Heart right ventricle (tissue), 16 donors: ENCODE measurements around the gene MORF4L1. TPM values are rescaled to one million over a fixed set of nuclear protein-coding genes. Genes with fewer than 3 reads are reported as not detected.
"Not testable (repeated sequence)": the region's sequence is repeated elsewhere in the genome, so short reads cannot be mapped to it uniquely, and the experiment has no call there.

Experiments
- ATAC-seq, 8 donors: fragments of 200-7000 bp; cut with Tn5 transposase; one replicate each; pipeline ENCODE4 v1.9.1; 2020; ENCODE audit warnings: mild to moderate bottlenecking in 8 of 8, moderate library complexity in 8 of 8, moderate number of reproducible peaks in 1 of 8
- DNase-seq, 2 donors: peaks; one replicate each; pipeline ENCODE4 v3.0.0-alpha.2; 2020
- H3K27ac ChIP-seq, 10 donors: fragments of 200-600 bp; sonication (generic) in 2 of 10; one replicate each; pipeline versions ENCODE4 v1.5.0 to v1.8.0; 2020 to 2022; ENCODE audit warnings: mild to moderate bottlenecking in 3 of 10
- H3K27me3 ChIP-seq, 7 donors: fragments of 200-600 bp; one replicate each; pipeline ENCODE4 v1.8.0; 2021 to 2022; ENCODE audit warnings: mild to moderate bottlenecking in 2 of 7
- H3K36me3 ChIP-seq, 9 donors: fragments of 200-600 bp; sonication (generic) in 1 of 9; one replicate each; pipeline versions ENCODE4 v1.5.0 to v1.8.0; 2020 to 2022; ENCODE audit warnings: mild to moderate bottlenecking in 2 of 9
- H3K4me1 ChIP-seq, 9 donors: fragments of 200-600 bp; sonication (generic) in 1 of 9; one replicate each; pipeline versions ENCODE4 v1.5.0 to v1.8.0; 2020 to 2022; ENCODE audit warnings: mild to moderate bottlenecking in 4 of 9
- H3K4me3 ChIP-seq, 10 donors: fragments of 200-600 bp; sonication (generic) in 2 of 10; one replicate each; pipeline versions ENCODE4 v1.5.0 to v1.8.0; 2020 to 2022; ENCODE audit warnings: mild to moderate bottlenecking in 7 of 10, moderate library complexity in 2 of 10
- H3K9me3 ChIP-seq, 11 donors: fragments of 200-600 bp in 10 of 11; sonication (generic) in 2 of 11; one replicate each; pipeline versions ENCODE4 v1.5.0 to v1.8.0; 2013 to 2022; ENCODE audit warnings: mild to moderate bottlenecking in 2 of 11, control low read depth in 1 of 11, moderate library complexity in 1 of 11
- WGBS, 2 donors: extraction: QIAGEN DNeasy Blood & Tissue Kit; methylation state at CpG; one replicate each; pipeline ENCODE4 v1.1.7; 2013; ENCODE audit warnings: inconsistent platforms in 1 of 2; 5-methylcytosine and 5-hydroxymethylcytosine counted together
- intact Hi-C, 10 donors: fragments of 100-400 bp; cut with DNase I; formaldehyde crosslinking; loops; one replicate each; pipeline versions ENCODE4 v1.11.1 to v1.14.2; 2022
- polyA plus RNA-seq, 2 donors: library from polyadenylated mRNA; stranded (reverse); fragments of 200-250 nt; gene quantifications; one replicate each; pipeline ENCODE4 v1.2.3, GENCODE V29; 2013
- total RNA-seq, 10 donors: library from RNA; stranded (reverse); fragmentation: NEBNext Ultra II Directional in 3 of 10; extraction: Animal tissue kit (Norgen Biotek cat#: 25700) in 3 of 10; gene quantifications; one replicate each; pipeline versions ENCODE4 v1.2.1 to v1.2.4, GENCODE V29; 2021 to 2023
- TF ChIP-seq, protein P1 (sequence below), 9 donors: fragments of 200-600 bp; sonication (generic) in 2 of 9; IDR thresholded peaks; one replicate each; pipeline versions ENCODE4 v1.5.0 to v1.8.0; 2021 to 2022; ENCODE audit warnings: antibody characterized with exemption in 9 of 9, mild to moderate bottlenecking in 5 of 9, moderate library complexity in 1 of 9
- donor health status: Arrhythmogenic right ventricular cardiomyopathy.
- donor health status: ischemic (EF 13 %, LVEDD 7.1; RV severe dilation, severe dysfunction).
- donor health status: healthy with polysubstance abuse.
- donor health status: DM: no; HTN: yes; CAD: no.
- donor health status: DM: no; HTN: no; CAD: no.
- donor health status: ischemic (EF 25% LVEDD 6.9; RV normal size, moderate dysfunction).
- donor health status: ischemic (EF 25% LVEDD 5.7; RV mildly dilated, moderate dysfunction).
- donor health status: healthy.
- donor health status: DM: yes; HTN: yes; CAD: no.
- donor health status: Ischemic cardiomyopathy.
- donor health status: ischemic (EF 35%, LVEDD 5.7; RV mildly dilated, moderate dysfunction).
- donor health status: nonischemic (EF 11% LVEDD 7.7; RV severe dilation, severe dysfunction).
- donor health status: DM: yes; HTN: yes; CAD: no.
- donor health status: PGD.
- donor health status: ischemic (EF 29% LVEDD 5.4; RV normal size, mild dysfunction).
- donor health status: nonischemic (EF 23%, LVEDD 6.1; RV moderate dilation, normal function).

MORF4L1 gene
- total and polyA plus RNA-seq, 12 donors = 119 to 399 (median 361) TPM

DNA sequence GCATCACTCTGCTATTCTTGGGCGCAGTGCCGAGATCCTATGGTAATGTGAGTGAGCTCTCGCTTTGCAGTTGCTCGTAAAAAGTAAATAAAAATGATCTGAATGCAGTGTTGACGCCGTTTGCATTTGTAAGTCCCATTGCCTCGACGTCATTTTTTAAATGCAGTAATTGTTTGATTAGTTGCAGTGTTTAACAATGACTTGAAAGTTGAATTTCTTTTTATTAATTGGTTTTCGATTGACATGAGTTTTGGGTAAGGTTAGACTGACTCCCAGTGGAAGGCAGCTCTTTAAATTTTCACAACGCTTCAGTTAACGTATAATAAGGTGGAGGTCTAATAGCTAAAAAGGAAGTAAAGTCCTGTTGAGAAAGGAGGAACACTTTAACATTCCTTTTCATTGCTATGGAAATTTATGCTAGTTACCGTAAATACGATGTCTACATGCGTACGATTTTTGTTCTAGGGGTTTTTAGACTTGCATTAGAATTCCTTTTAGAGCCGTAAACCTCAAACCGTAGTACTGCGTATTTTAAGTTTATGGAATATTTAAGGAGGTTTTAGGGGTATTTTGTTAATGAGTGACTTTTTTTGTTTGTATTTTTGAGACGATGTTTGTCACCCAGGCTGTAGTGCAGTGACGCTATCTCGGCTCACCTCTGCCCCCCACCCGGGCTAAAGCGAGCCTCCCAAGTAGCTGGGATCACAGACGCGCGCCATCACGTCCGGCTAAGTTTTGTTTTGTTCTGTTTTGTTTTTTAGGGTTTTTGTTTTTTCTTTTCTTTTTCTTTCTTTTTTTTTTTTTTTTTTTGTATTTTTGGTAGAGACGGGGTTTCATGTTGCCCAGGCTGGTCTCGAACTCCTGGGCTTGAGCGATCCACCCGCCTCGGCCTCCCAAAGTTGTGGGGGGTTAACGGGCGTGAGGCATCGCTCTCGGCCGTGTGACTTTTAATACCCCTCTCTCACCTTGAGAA lies 1.4 kb downstream of the MORF4L1 start:
- peaks cover 0 to 4% (median 0%) of the 10 kb centered on the region in 9 donors for H3K36me3 ChIP-seq
- 2% methylated on average over 38 of the region's 38 CpGs for WGBS, 2 donors
- TF ChIP-seq, protein P1, sequence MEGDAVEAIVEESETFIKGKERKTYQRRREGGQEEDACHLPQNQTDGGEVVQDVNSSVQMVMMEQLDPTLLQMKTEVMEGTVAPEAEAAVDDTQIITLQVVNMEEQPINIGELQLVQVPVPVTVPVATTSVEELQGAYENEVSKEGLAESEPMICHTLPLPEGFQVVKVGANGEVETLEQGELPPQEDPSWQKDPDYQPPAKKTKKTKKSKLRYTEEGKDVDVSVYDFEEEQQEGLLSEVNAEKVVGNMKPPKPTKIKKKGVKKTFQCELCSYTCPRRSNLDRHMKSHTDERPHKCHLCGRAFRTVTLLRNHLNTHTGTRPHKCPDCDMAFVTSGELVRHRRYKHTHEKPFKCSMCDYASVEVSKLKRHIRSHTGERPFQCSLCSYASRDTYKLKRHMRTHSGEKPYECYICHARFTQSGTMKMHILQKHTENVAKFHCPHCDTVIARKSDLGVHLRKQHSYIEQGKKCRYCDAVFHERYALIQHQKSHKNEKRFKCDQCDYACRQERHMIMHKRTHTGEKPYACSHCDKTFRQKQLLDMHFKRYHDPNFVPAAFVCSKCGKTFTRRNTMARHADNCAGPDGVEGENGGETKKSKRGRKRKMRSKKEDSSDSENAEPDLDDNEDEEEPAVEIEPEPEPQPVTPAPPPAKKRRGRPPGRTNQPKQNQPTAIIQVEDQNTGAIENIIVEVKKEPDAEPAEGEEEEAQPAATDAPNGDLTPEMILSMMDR (IDR thresholded peaks at IDR 0.05) = peak in 1 of 9 donors; percentile 31
- H3K27ac ChIP-seq = peak overlapping the region; percentile 92 to 100 (median 100)
- DNase-seq (peak; percentile 13 to 27), ATAC-seq (no peak)
- no peaks in the 10 kb centered on the region for H3K27me3 ChIP-seq
- H3K4me1 ChIP-seq = peaks cover 8 to 57% (median 50%) of the 10 kb centered on the region in 9 donors
- no peaks in the 10 kb centered on the region for H3K9me3 ChIP-seq
- H3K4me3 ChIP-seq = peak overlapping the region; percentile 57 to 100 (median 93)
- intact Hi-C loops = loop anchor here in 3 of 10 donors (2.0 to 10.0 kb wide), 4 partner anchors 62 to 119 kb away; partner anchors contain the start of gene ADAMTS7 (in 3 of the 3)

DNA sequence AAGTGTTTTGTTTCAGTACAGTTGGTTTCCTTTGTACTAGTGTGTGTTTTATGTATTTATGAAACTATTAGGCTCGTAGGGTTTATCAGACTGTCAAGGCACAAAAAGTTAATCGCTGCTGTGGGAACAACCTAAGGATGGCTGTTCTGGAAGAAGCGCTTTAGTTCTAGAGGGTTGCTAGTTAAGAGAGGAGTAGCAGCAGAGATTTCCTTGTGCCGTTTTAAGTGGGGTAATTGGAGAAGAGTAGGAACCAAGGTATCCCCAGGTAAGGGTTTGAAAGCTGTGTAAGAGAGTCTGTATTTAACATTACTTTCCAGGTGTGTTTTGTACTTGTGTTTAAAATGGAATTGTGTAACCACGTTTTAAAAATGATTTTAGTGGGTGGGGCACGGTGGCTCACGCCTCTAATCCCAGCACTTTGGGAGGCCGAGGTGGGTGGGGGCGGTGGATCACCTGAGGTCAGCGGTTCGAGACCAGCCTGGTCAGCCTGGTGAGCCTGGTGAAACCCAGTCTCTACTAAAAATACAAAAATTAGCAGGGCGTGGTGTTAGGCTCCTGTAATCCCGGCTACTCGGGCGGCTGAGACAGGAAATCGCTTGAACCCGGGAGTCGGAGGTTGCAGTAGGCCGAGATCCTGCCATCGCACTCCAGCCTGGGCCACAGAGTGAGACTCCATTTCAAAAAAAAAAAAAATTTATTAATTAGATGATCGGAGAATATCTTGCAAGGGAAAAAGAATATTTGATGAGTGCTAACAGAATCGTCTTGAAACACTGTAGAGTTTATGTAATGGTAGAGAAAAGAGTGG lies 2.6 kb downstream of the MORF4L1 start:
- intact Hi-C loops = loop anchor here in 2 of 10 donors (10.0 kb wide), 2 partner anchors 101 to 121 kb away; no protein-coding TSS in a partner anchor
- DNase-seq (no peak), ATAC-seq (no peak)
- peaks cover 11 to 69% (median 62%) of the 10 kb centered on the region in 9 donors for H3K4me1 ChIP-seq
- peak overlapping the region in 8 of 10 donors; percentile 57 to 99 (median 88) for H3K4me3 ChIP-seq
- H3K36me3 ChIP-seq = peaks cover 0 to 17% (median under 1%) of the 10 kb centered on the region in 9 donors
- WGBS, 2 donors = 44 to 52% methylated on average over 22 of the region's 22 CpGs
- H3K9me3 ChIP-seq = no peaks in the 10 kb centered on the region
- no peaks in the 10 kb centered on the region for H3K27me3 ChIP-seq
- TF ChIP-seq, protein P1 (IDR thresholded peaks at IDR 0.05) = no peak
- H3K27ac ChIP-seq = peak overlapping the region in 5 of 10 donors; percentile 94 to 100 (median 100)

DNA sequence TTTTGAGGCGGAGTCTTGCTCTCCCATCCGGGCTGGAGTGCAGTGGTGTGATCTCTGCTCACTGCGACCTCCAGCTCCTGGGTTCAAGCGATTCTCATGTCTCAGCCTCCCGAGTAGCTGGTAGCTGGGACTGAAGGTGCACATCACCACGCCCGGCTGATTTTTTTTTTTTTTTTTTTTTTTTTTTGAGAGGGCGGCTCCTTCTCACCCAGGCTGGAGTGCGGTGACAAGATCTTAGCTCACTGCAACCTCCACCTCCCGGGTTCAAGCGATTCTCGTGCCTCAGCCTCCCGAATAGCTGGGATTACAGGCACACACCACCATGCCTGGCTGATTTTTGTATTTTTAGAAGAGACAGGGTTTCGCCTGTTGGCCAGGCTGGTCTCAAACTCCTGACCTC lies 4.3 kb downstream of the MORF4L1 start:
- H3K27me3 ChIP-seq, H3K9me3 ChIP-seq, ATAC-seq, H3K27ac ChIP-seq, DNase-seq: not testable (repeated sequence)
- H3K4me1 ChIP-seq = peaks cover 14 to 85% (median 76%) of the 10 kb centered on the region in 9 donors
- 78 to 82% methylated on average over 14 of the region's 14 CpGs for WGBS, 2 donors
- H3K36me3 ChIP-seq = peaks cover 0 to 33% (median 14%) of the 10 kb centered on the region in 9 donors
- intact Hi-C loops = loop anchor here in 2 of 10 donors (10.0 kb wide), 2 partner anchors 102 to 122 kb away; no protein-coding TSS in a partner anchor
- H3K4me3 ChIP-seq = peak overlapping the region in 1 of 10 donors; percentile 20

DNA sequence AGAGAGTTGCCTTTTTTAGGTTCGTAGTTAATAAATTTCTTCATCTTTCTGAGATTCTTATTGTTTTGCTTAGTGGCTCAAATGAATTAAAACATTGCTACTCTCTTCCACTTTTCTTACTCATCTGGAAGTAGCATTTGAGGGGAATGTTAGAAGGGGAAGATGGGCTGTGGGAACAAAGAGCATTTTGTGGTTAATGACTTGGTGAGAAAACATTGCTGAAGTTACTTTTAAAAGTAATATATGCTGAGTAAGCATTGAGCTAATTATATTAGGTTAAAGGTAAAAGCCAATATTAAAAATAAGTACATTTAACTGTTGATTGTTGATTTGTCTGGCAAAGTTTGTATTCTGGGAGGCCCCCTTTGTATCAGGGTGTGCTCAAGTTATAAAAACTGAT lies 5.7 kb downstream of the MORF4L1 start:
- DNase-seq = no peak
- peak overlapping the region in 1 of 10 donors; percentile 13 for H3K27ac ChIP-seq
- peaks cover 0 to 47% (median 18%) of the 10 kb centered on the region in 9 donors for H3K36me3 ChIP-seq
- TF ChIP-seq, protein P1 (IDR thresholded peaks at IDR 0.05) = no peak
- no peak for ATAC-seq
- H3K9me3 ChIP-seq = no peaks in the 10 kb centered on the region
- intact Hi-C loops = loop anchor here in 2 of 10 donors (10.0 kb wide), 2 partner anchors 104 to 124 kb away; no protein-coding TSS in a partner anchor
- peaks cover 14 to 93% (median 78%) of the 10 kb centered on the region in 9 donors for H3K4me1 ChIP-seq
- WGBS, 2 donors = 43 to 50% methylated on average over 1 of the region's 1 CpG
- no peak overlapping the region for H3K4me3 ChIP-seq
- no peaks in the 10 kb centered on the region for H3K27me3 ChIP-seq
